Panc1 (cell line): ENCODE data around the gene DNAAF9.

Experiments used
- POLR2AphosphoS5 ChIP-seq: IDR thresholded peaks from 2 replicates; pipeline ENCODE4 v1.6.1; 2012; ENCODE audit warnings: mild to moderate bottlenecking, low read depth, low read length, moderate library complexity
- TCF7L2 ChIP-seq: IDR thresholded peaks from 2 replicates; pipeline ENCODE4 v1.6.1; 2011; ENCODE audit warnings: mild to moderate bottlenecking, low read depth, low read length, inconsistent platforms
- TF ChIP-seq, protein P1 (sequence below): fragments of 450-650 bp; IDR thresholded peaks from 2 replicates; pipeline ENCODE4 v1.5.1; 2017; ENCODE audit warnings: mild to moderate bottlenecking
- TF ChIP-seq, protein P2 (sequence below), 2 experiments: IDR thresholded peaks; 2 replicates each; pipeline ENCODE4 v1.6.1; 2011 to 2012; ENCODE audit warnings: low read depth in 2 of 2, control low read depth in 1 of 2, low read length in 1 of 2, mild to moderate bottlenecking in 1 of 2, moderate library complexity in 1 of 2; ENCODE audit not compliant: insufficient read depth in 1 of 2

DNA sequence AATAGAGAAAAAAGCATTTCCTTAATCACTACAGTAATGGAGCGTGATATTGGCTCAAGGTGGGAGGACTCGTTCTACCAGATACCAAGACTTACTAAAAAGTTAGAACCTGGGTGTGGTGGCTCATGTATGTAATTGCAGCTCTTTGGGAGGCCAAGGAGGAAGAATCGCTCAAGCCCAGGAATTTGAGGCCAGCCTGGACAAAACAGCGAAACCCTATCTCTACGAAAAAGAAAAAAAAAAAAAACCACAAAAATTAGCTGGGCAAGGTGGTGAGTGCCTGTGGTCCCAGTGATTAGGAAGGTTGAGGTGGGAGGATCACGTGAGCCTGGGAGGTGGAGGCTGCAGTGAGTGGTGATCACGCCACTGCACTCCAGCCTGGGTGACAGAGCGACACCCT is 39.3 kb upstream of the DNAAF9 start:
- TF ChIP-seq, protein P1, sequence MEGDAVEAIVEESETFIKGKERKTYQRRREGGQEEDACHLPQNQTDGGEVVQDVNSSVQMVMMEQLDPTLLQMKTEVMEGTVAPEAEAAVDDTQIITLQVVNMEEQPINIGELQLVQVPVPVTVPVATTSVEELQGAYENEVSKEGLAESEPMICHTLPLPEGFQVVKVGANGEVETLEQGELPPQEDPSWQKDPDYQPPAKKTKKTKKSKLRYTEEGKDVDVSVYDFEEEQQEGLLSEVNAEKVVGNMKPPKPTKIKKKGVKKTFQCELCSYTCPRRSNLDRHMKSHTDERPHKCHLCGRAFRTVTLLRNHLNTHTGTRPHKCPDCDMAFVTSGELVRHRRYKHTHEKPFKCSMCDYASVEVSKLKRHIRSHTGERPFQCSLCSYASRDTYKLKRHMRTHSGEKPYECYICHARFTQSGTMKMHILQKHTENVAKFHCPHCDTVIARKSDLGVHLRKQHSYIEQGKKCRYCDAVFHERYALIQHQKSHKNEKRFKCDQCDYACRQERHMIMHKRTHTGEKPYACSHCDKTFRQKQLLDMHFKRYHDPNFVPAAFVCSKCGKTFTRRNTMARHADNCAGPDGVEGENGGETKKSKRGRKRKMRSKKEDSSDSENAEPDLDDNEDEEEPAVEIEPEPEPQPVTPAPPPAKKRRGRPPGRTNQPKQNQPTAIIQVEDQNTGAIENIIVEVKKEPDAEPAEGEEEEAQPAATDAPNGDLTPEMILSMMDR, result no peak
- TF ChIP-seq, protein P2, sequence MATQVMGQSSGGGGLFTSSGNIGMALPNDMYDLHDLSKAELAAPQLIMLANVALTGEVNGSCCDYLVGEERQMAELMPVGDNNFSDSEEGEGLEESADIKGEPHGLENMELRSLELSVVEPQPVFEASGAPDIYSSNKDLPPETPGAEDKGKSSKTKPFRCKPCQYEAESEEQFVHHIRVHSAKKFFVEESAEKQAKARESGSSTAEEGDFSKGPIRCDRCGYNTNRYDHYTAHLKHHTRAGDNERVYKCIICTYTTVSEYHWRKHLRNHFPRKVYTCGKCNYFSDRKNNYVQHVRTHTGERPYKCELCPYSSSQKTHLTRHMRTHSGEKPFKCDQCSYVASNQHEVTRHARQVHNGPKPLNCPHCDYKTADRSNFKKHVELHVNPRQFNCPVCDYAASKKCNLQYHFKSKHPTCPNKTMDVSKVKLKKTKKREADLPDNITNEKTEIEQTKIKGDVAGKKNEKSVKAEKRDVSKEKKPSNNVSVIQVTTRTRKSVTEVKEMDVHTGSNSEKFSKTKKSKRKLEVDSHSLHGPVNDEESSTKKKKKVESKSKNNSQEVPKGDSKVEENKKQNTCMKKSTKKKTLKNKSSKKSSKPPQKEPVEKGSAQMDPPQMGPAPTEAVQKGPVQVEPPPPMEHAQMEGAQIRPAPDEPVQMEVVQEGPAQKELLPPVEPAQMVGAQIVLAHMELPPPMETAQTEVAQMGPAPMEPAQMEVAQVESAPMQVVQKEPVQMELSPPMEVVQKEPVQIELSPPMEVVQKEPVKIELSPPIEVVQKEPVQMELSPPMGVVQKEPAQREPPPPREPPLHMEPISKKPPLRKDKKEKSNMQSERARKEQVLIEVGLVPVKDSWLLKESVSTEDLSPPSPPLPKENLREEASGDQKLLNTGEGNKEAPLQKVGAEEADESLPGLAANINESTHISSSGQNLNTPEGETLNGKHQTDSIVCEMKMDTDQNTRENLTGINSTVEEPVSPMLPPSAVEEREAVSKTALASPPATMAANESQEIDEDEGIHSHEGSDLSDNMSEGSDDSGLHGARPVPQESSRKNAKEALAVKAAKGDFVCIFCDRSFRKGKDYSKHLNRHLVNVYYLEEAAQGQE (IDR thresholded peaks at IDR 0.05; ENCODE audit: insufficient read depth in 1 of 2, low read depth in 2 of 2, low read length in 1 of 2), result no peak
- TF ChIP-seq POLR2AphosphoS5 (no peak), TCF7L2 (no peak)
